Measurements from ENCODE around the gene MYO5C.

- no peak for TF ChIP-seq E2F4 (IDR thresholded peaks at IDR 0.05; ENCODE audit: low read depth, low read length)
- no peak for TF ChIP-seq CTCF (IDR thresholded peaks at IDR 0.05 in 2 of 3, conservative IDR thresholded peaks at IDR 0.05 in 1 of 3; ENCODE audit: control insufficient read depth in 2 of 3, extremely low read depth in 1 of 3, insufficient read depth in 1 of 3, low read depth in 3 of 3, low read length in 3 of 3)
- TF ChIP-seq POLR2AphosphoS5 (IDR thresholded peaks at IDR 0.05; ENCODE audit: low read length): no peak
- TF ChIP-seq NFIC (IDR thresholded peaks at IDR 0.05; ENCODE audit: low read depth, low read length): no peak
Measured at GRCh38 chr15:52278636-52279367, 16.8 kb downstream of the MYO5C start.

Measured in GM12878 (cell line).